SU-DHL-6 (cell line): ENCODE measurements around the gene COX7A2.

Source experiments
- H2AFZ ChIP-seq: fragments of 200-600 bp; sonication (generic); 2 replicates; pipeline ENCODE4 v1.6.1; 2014; ENCODE audit warnings: low read depth, mild to moderate bottlenecking, moderate library complexity, mixed read lengths, antibody characterized with exemption, low read length; ENCODE audit not compliant: severe bottlenecking
- H3F3A ChIP-seq: fragments of 200-600 bp; shearing (Covaris generic); 2 replicates; pipeline ENCODE4 v1.6.0; 2016; ENCODE audit warnings: antibody characterized with exemption, mild to moderate bottlenecking; ENCODE audit not compliant: insufficient read depth
- H3K27ac ChIP-seq: fragments of 200-600 bp; sonication (generic); 2 replicates; pipeline ENCODE4 v1.5.1; 2016; ENCODE audit warnings: low read depth, mild to moderate bottlenecking, low read length, moderate library complexity, mixed read lengths
- H3K27me3 ChIP-seq: fragments of 200-600 bp; sonication (generic), shearing (Covaris generic); 2 replicates; pipeline ENCODE4 v1.6.0; 2014; ENCODE audit warnings: mild to moderate bottlenecking, low read length
- H3K36me3 ChIP-seq: fragments of 200-600 bp; sonication (generic); 2 replicates; pipeline ENCODE4 v1.6.1; 2014; ENCODE audit warnings: mild to moderate bottlenecking, low read length, mixed read lengths
- H3K4me2 ChIP-seq: fragments of 300-600, 200-600 bp; shearing (Covaris generic), sonication (generic); 2 replicates; pipeline ENCODE4 v1.6.0; 2014; ENCODE audit warnings: low read length, low read depth, mild to moderate bottlenecking; ENCODE audit not compliant: poor library complexity, severe bottlenecking
- H3K4me3 ChIP-seq: fragments of 200-600 bp; sonication (generic); 2 replicates; pipeline ENCODE4 v1.5.1; 2014; ENCODE audit warnings: antibody characterized with exemption, low read length, mild to moderate bottlenecking, mixed read lengths; ENCODE audit not compliant: insufficient read depth, poor library complexity, severe bottlenecking
- H3K79me2 ChIP-seq: fragments of 200-600 bp; sonication (generic); 2 replicates; pipeline ENCODE4 v1.6.1; 2014; ENCODE audit warnings: mild to moderate bottlenecking, low read length, moderate library complexity; ENCODE audit not compliant: insufficient read depth
- H3K9ac ChIP-seq: fragments of 200-600 bp; sonication (generic); 2 replicates; pipeline ENCODE4 v1.7.0; 2014; ENCODE audit warnings: mild to moderate bottlenecking, low read length
- H3K9me2 ChIP-seq: fragments of 200-600 bp; sonication (generic); replicated peaks from 2 replicates; pipeline ENCODE4 v1.6.1; 2014; ENCODE audit warnings: low read length; ENCODE audit not compliant: insufficient read depth
- H3K9me3 ChIP-seq: fragments of 200-600 bp; sonication (generic); 2 replicates; pipeline ENCODE4 v1.6.1; 2014; ENCODE audit warnings: low read length, mixed read lengths; ENCODE audit not compliant: insufficient read depth
- H4K20me1 ChIP-seq: fragments of 200-600 bp; sonication (generic); 2 replicates; pipeline ENCODE4 v1.6.1; 2014; ENCODE audit warnings: low read depth, mild to moderate bottlenecking, antibody characterized with exemption, low read length, moderate library complexity, mixed read lengths
- CTCF ChIP-seq: fragments of 200-600 bp; sonication (generic); IDR thresholded peaks from one replicate; pipeline ENCODE4 v1.5.1; 2017; ENCODE audit warnings: antibody characterized with exemption, mild to moderate bottlenecking, low read length, moderate library complexity; ENCODE audit not compliant: insufficient read depth, poor library complexity, severe bottlenecking
- EZH2phosphoT487 ChIP-seq: fragments of 200-600 bp; sonication (generic), shearing (Covaris generic); conservative IDR thresholded peaks from 2 replicates; pipeline ENCODE4 v1.6.1; 2018; ENCODE audit warnings: mild to moderate bottlenecking, antibody characterized with exemption, low read length, moderate library complexity, mixed read lengths

The COX7A2 gene

DNA sequence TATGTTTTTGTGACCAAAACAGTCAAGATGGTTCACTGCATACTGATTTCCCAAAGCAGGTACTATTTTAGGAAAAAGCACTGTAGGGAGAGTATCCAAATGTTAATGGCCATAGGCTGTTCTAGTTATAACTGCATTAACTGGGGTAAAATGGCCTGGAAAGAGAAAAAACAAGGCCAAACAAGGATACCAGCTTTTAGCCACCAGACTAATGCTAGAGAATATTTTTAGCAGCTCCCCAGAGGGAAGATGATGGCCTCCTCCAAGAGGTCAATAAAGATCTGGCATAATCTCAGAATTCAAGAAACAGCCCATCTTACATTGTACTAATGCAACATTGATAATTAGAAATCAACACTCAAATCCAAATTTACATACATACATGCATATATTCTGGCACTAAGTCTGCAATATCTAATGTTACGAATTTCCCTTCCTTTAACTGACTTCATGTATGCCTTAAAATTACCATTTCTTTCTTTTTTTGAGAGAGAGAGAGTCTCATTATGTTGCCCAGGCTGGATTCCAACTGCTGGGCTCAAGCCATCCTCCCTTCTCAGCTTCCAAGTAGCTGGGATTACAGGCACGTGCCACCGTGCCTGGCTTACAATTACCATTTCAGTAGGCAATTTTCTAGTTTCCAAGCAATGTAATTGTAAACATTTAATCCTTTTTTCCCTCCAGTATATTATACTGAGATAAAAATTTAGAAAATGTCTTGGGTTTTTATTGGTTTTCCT lies 9.3 kb downstream of the COX7A2 start:
- H3K36me3 ChIP-seq = peaks cover 12% of the 10 kb centered on the region
- H3K27ac ChIP-seq = no peak overlapping the region
- no peaks in the 10 kb centered on the region for H3K27me3 ChIP-seq
- no peaks in the 10 kb centered on the region for H3K79me2 ChIP-seq
- H2AFZ ChIP-seq = no peak overlapping the region
- no peak overlapping the region for H3K9ac ChIP-seq
- no peaks in the 10 kb centered on the region for H3K9me2 ChIP-seq
- no peaks in the 10 kb centered on the region for H3K9me3 ChIP-seq
- 0 out of 2 replicates have a peak, but pooled peaks cover 11% of the 10 kb centered on the region for H3F3A ChIP-seq
- H4K20me1 ChIP-seq = no peaks in the 10 kb centered on the region
- TF ChIP-seq EZH2phosphoT487 = no peak
- no peak for TF ChIP-seq CTCF
- H3K4me2 ChIP-seq = no peak overlapping the region
- no peak overlapping the region for H3K4me3 ChIP-seq

DNA sequence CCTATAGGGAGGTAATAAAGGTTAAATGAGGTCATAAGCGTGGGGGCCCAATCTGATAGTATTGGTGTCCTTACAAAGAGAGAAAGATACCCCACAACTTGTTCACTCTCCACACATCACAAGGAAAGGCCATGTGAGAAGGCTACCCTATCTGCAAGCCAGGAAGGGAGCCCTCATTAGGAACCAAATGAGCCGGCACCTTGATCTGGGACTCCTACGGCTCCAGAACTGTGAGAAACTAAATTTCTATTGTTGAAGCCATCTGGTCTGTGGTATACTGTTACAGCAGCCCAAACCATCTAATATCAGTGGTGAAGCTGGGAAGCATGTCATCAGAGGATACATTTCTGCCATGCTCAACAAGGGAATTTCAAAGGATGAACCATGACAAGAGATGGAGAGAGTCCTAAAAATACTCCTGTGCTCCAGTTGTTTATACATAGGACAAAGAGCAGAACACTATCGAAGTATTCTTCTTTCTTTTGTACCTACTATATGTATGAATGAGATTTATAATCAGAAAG lies 10.4 kb downstream of the COX7A2 start:
- TF ChIP-seq EZH2phosphoT487 (no peak), CTCF (no peak)
- Histone ChIP-seq H2AFZ (no peak overlapping the region), H3K36me3 (peaks cover 10% of the 10 kb centered on the region; the same call in 1 of the 2 replicates), H3K4me3 (no peak overlapping the region), H3K79me2 (no peaks in the 10 kb centered on the region), H3K4me2 (no peak overlapping the region), H3K27me3 (no peaks in the 10 kb centered on the region), H3K9me3 (no peaks in the 10 kb centered on the region), H3K9me2 (no peaks in the 10 kb centered on the region), H4K20me1 (no peaks in the 10 kb centered on the region), H3K27ac (no peak overlapping the region), H3F3A (0 out of 2 replicates have a peak, but pooled peaks cover 11% of the 10 kb centered on the region), H3K9ac (no peak overlapping the region)

DNA sequence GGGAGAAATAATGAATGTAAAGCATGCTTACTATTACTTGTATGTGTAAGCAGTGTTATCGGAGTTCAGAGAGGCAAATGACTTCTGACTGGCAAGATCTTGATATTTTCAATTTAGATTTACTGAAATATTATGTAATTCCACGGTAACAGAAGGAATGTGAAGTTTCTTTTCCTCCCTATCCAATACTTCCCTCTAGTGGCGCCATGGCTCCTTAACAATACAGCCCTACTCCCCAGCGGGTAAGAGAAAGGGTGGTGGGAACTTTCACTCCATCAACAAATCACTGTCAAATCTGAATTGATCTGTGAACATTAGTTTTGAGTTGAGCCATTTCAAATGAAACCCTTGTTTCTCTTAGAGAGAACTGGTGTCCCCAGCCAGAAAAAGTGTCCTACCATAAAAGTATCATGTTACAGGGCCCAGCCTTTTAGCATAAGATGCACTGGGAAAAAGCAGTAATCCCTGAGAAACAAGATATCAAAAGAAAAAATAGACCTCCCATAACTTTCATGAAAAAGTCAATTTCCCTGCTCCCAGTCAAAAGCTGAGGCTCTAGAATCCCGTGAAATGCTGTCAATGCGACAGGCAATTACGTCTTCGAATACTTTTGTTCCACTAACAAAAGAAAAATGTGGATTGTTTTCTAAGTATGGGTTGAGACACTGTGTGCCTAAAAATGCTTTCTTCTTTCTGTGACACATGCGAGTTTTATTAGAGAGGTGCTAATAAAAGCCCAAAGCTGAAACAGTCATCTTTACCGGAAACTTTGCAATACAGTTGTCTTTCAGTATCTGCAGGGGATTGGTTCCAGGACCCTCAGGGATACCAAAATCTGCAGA lies 12.9 kb downstream of the COX7A2 start:
- Histone ChIP-seq H3K9me2 (no peaks in the 10 kb centered on the region), H3K36me3 (no peaks in the 10 kb centered on the region), H4K20me1 (no peaks in the 10 kb centered on the region), H2AFZ (no peak overlapping the region), H3K79me2 (no peaks in the 10 kb centered on the region), H3K9ac (no peak overlapping the region), H3K4me3 (no peak overlapping the region), H3K4me2 (no peak overlapping the region), H3K27me3 (no peaks in the 10 kb centered on the region), H3K27ac (no peak overlapping the region), H3F3A (0 out of 2 replicates have a peak, but pooled peaks cover 3% of the 10 kb centered on the region), H3K9me3 (no peaks in the 10 kb centered on the region)
- TF ChIP-seq EZH2phosphoT487 (no peak), CTCF (no peak)
